ENCODE measurements around the gene GADD45GIP1.

DNA sequence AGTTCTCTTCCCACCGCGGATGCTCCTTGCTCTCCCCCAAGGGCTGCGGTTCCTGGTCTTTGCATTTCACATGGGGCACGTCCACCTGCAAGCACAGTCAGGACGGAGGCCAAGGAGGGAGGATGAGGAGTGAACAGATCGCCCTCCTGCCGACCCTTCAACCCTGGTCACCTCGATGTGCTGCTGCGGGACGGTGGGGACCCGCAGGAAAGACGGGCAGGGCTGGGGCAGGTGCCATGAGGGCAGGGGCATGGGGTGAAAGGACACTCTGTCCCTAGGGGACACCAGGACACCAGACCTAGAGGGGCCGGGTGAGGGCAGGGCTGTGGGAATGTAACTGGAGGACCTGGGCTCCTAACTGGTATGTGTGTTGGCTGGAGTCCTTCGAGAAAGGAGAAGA is 38.8 kb downstream of the GADD45GIP1 start:
- no peak for TF ChIP-seq TCF12 (IDR thresholded peaks at IDR 0.05)
- TF ChIP-seq, protein P1, sequence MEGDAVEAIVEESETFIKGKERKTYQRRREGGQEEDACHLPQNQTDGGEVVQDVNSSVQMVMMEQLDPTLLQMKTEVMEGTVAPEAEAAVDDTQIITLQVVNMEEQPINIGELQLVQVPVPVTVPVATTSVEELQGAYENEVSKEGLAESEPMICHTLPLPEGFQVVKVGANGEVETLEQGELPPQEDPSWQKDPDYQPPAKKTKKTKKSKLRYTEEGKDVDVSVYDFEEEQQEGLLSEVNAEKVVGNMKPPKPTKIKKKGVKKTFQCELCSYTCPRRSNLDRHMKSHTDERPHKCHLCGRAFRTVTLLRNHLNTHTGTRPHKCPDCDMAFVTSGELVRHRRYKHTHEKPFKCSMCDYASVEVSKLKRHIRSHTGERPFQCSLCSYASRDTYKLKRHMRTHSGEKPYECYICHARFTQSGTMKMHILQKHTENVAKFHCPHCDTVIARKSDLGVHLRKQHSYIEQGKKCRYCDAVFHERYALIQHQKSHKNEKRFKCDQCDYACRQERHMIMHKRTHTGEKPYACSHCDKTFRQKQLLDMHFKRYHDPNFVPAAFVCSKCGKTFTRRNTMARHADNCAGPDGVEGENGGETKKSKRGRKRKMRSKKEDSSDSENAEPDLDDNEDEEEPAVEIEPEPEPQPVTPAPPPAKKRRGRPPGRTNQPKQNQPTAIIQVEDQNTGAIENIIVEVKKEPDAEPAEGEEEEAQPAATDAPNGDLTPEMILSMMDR (IDR thresholded peaks at IDR 0.05): no peak
- TF ChIP-seq EZH2phosphoT487 (IDR thresholded peaks at IDR 0.05; ENCODE audit: borderline replicate concordance, low read depth): no peak
- TF ChIP-seq RAD21 (IDR thresholded peaks at IDR 0.05; ENCODE audit: low read length): no peak
- TF ChIP-seq, protein P2, sequence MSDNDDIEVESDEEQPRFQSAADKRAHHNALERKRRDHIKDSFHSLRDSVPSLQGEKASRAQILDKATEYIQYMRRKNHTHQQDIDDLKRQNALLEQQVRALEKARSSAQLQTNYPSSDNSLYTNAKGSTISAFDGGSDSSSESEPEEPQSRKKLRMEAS (IDR thresholded peaks at IDR 0.05; ENCODE audit: low read depth): no peak
